ENCODE results near the gene IL33.

GRCh38 chr9:6197330-6197729, 18.3 kb upstream of the IL33 start:
- TF ChIP-seq EZH2 (IDR thresholded peaks at IDR 0.05; ENCODE audit: low read depth) (no peak), CTCF (conservative IDR thresholded peaks at IDR 0.05) (0 out of 2 replicates have a peak, but pooled peaks have one; percentile 17)

All from PC-9 (cell line).